HG02938 (cell line): ENCODE data around the gene POLR2J.
A peak's percentile ranks its signal among the peaks of the same experiment; 100 is the strongest.

Experiments used
- ATAC-seq: cut with Tn5 transposase; IDR thresholded peaks from one replicate; pipeline ENCODE4 v1.9.1; 2021; ENCODE audit warnings: mild to moderate bottlenecking, moderate library complexity; ENCODE audit not compliant: unreplicated experiment

POLR2J gene

GRCh38 chr7:102444961-102445673 is 33.6 kb downstream of the POLR2J start:
- peak; percentile 42 for ATAC-seq

DNA sequence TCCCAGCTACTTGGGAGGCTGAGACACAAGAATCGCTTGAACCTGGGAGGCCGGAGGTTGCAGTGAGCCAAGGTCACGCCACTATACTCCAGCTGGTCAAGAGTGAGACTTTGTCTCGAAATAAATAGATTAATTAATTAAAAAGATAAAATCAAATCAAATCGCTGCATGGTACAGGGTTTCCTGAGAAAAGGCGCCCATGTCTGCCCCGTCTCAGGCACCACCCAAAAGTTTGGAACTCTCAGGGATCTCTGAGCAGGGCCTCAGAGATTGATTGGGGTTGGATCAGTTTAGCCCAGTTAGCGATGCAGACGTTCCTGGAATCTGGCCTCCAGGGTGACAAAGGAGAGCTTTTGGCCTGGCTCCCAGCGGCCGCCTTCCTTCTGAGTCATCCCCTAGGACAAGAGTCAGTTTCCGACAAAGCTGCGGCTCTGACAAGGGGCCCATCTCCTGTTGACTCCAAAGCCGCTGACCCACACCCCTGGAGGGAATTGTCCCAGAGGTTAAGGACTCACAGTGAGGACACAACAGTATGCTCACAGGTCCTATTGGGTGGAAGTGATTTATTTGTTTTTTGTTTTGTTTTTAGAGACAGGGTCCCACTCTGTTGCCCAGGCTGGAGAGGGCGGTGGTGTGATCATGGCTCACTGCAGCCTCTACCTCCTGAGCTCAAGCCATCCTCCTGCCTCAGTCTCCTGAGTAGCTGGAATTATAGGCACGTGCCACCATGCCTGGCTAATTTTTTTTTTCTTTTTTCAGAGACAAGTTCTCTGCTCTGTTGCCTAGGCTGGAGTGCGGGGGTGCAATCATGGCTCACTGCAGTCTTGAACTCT is 38.5 kb downstream of the POLR2J start:
- ATAC-seq = no peak

- ATAC-seq = no peak
Observed at GRCh38 chr7:102436118-102436517, 42.6 kb downstream of the POLR2J start.

DNA sequence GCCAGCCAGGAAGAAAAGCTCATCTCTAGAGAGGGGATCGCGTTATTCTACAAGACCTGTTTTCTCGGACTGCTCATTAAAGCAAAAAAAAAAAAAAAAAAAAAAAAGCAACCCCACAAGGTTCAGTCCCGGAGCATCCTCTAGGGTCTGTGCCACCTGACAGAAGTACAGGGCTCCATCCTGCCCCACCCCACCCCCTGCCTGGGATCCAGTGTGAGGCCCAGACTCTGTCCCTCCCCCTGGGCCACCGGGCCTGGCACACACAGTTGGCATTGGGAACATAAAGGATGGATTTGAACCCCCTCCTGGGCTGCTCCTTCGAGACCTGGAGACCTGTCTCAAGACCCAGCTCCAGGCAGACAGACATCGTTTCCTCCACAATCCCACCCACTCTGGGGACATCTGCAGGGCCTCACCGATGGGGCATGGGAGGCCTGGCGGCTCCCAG is 44.7 kb downstream of the POLR2J start:
- ATAC-seq = no peak

- no peak for ATAC-seq
Observed at GRCh38 chr7:102433219-102434038, 45.3 kb downstream of the POLR2J start, which contains the start of gene ORAI2. Gene ORAI2 (plus strand): TSS chr7:102433575. CDS start chr7:102438957, 5,382 bp downstream.

- ATAC-seq = no peak
Observed at GRCh38 chr7:102432442-102433218, 46.1 kb downstream of the POLR2J start.

GRCh38 chr7:102431617-102432298 is 47.0 kb downstream of the POLR2J start:
- no peak for ATAC-seq

DNA sequence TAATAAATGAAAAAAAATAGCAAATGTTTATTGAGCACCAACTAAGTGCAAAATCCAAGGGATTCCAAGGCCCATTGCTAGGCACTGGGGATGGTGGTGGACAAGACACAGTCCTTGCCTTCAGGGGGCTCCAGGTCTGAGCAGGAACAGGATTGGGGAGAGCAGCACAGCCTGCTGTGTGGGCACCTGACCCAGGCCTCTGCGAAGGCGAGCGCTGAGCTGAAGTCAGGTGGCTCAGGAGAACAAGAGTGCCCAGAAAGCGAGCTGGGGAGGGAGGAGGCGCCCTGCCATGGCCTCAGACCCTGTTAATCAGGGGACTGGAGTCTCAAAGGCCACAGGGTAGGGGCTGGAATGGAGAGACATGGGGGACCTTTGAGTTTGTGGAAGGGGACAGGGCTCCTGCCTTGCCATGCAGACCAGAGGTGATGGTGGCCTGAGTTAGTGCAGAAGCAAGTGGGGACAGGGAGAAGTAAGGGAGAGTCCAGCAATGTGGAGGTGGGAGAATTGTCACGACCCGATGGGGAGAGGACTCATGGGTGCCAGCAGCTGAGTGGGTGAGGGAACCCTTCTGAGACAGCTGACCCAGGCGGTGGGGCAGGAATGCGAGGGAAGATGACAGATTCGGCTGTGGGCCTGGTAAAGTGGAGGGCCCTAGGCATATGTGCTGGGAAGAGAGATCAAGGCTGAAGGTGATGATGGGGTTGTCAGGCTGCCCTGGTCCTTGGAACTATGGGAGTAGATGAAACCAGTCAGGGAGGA is 49.4 kb downstream of the POLR2J start:
- no peak for ATAC-seq

DNA sequence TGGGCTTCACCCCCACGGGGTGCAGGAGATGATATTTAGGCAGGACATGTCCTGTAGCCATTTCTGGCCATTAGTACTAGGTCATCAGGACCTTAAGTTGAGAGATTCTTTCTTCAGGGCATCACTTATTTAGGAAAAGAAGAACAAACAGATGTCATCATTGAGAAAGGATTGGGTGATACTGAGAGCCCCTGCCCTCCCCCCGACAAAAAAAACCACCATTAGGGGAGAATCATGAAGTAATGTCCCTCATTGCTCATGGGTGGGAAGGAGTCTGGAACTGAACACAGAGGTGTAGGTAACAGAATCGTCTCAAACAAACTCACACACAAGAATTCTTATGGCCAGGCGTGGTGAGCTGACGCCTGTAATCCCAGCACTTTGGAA is 51.7 kb downstream of the POLR2J start:
- no peak for ATAC-seq

DNA sequence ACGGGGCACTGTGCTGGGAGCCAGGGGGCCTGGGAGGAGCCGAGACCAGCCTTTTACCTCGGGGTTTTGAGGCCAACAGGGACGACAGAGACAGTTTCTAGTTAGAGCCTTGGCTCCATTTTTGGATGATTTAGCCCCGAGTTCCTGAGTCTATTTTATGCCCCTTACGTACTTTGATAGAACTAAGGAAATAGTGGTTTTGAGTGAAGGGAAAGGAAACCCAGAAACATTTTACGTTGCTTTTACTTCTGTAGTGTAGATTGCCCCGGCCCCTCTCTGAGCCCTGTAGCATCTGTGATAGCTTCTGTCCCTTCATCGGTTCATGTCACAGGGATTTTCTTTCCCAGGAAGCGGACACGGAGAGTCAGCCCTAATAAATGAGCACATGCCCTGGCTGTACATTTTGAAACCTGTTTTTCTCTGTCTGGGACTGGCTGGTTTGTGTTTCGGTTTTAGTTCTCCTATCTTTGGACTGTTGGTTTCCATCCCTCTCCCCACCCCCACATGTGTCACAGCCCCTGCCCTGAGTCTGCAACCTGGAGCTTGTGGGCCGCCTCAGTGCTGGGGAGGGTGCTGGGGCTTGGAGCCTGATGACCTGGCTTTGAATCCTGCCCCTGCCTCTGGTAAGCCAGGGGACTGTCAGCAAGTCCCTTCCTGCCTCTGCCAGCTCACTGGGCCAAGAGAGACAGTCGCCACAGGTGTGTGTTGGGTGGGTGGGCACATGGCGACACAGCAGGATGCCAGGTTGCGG is 52.3 kb downstream of the POLR2J start:
- ATAC-seq = peak; percentile 52

DNA sequence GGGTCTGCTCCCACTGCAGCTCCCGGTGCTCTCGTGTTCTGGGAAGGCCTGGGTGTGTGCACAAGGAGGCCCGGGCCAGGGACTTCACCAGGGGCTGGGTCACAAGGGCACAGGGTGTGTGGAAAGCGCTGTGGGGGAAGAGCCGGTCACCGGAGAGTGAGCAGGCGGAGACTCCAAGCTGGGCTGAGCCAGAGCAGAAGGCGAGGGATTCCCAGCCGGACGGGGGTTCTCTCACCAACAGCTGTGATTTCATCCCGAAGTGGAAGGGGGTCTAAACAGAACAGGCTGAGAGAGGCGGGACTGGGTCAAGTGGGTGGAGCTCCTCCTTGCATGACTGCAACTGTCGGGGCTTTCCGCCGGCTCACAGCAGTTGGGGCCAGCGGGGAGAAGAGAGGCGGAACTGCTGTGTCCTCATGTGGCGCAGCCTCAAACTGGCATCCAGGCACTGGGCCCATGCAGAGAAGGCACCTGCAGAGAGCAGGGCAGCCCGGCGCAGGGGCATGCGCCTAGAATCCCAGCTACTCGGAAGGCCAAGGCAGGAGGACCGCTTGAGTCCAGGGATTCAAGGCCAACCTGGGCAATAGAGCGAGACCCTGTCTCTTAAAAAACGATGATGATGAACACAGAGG is 53.0 kb downstream of the POLR2J start:
- peak; percentile 59 for ATAC-seq

GRCh38 chr7:102424787-102425218 is 53.9 kb downstream of the POLR2J start:
- ATAC-seq = no peak

GRCh38 chr7:102424129-102424551 is 54.6 kb downstream of the POLR2J start:
- ATAC-seq = no peak
